Fibroblast of skin of abdomen (primary cell): ENCODE results near the gene VWF.
"Not testable (repeated sequence)": the region's sequence is repeated elsewhere in the genome, so short reads cannot be mapped to it uniquely, and the experiment has no call there.

Experiments
- DNase-seq: peaks from one replicate; pipeline ENCODE4 v3.0.0-alpha.2; 2013

The VWF gene

GRCh38 chr12:6104027-6104426 lies 20.4 kb downstream of the VWF start:
- peak; percentile 38 for DNase-seq

DNA sequence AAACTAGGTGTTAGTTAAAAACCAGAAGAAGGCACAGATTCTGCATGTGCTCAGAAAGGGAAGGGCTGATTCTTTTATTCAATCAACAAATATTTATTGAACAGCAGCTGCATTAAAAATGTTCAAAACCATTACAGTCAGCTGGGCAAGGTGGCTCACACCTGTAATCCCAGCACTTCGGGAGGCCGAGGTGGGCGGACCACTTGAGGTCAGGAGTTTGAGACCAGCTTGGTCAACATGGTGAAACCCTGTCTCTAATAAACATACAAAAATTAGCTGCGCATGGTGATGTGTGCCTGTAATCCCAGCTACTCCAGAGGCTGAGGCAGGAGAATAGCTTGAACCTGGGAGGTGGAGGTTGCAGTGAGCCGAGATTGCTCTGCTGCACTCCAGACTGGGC lies 22.4 kb downstream of the VWF start:
- not testable (repeated sequence) for DNase-seq

GRCh38 chr12:6099316-6099715 lies 25.2 kb downstream of the VWF start:
- no peak for DNase-seq

DNA sequence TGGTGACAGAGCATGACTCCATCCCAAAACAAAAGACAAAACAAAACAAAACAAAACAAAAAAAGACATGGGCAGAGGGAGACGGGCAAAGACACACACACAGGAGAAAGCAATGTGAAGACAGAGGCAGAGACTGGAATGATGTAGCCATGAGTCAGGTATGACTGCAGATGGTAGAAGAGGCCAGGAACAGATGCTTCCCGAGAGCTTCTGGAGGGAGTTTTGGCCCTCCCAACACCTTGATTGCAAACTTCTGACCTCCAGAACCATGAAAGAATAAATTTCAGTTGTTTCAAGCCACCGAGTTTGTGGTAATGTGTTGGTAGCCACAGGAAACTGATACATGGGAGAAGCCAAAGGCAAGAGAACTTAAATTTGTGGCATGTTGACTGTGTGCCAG lies 27.1 kb downstream of the VWF start:
- DNase-seq: peak; percentile 54

- no peak for DNase-seq
Measured at GRCh38 chr12:6096527-6096926, 27.9 kb downstream of the VWF start.

DNA sequence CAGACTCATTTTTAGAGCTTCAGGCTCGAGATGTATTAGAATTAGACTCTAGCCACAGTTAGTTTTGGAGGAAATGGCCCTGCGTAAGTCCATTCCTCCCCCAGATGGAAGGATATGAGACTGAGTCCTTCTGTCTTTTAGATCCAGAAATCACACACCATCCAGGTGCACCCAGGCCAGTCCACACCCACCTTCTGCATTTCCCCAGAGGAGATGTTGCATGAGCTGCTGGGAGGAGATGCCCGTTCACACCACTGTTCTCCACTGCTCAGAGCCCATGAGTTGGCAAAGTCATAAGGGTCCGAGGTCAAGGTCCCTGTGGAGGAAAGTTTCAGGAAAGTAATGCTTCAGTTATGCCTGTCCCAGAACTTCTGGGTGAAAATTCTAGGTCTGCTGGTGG lies 29.2 kb downstream of the VWF start:
- DNase-seq: no peak

GRCh38 chr12:6093764-6094163 lies 30.7 kb downstream of the VWF start:
- DNase-seq: no peak

GRCh38 chr12:6092784-6093722 lies 31.4 kb downstream of the VWF start:
- DNase-seq: peak; percentile 68

- no peak for DNase-seq
Measured at GRCh38 chr12:6091786-6092566, 32.5 kb downstream of the VWF start.

DNA sequence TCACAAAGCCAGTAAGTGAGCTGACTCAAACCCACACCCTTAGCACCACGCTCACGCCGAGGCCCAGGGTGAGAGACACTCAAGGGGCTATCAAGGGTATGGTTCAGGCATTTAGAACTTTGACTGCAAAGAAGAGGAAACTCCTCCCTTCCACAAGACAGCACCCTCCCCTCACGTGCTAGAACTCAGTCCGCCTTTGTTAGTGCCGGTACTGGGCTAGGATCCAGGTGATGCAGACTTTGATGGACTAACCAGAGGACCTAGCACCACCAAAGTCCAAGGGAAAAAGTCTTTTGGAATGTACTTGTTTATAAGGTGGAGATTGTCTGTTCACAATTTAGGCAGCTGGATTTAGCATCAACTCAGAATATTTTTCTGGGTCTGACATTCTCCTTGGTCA lies 33.7 kb downstream of the VWF start:
- peak; percentile 20 for DNase-seq

- DNase-seq: peak; percentile 18
Measured at GRCh38 chr12:6088921-6089747, 35.3 kb downstream of the VWF start.

- DNase-seq: no peak
Measured at GRCh38 chr12:6086316-6086715, 38.2 kb downstream of the VWF start.

DNA sequence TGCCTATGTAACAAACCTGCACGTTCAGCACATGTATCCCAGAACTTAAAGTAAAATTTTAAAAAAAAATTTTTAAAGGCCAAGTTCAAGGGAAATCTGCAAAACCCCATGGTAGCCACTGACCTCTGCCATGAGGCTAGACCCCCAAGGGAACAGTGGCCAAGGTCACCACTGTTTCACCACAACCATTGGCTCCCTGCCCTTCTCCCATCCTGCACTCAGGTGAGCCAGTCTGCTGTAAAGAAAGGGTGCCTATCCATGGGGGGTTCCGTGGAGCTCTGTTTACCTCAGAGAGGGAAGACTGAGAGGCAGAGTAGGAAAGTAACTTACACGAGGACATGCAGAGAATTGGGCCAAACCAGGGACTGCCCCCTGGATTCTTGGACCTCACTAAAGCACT lies 38.6 kb downstream of the VWF start:
- DNase-seq: no peak

- no peak for DNase-seq
Measured at GRCh38 chr12:6084969-6085450, 39.5 kb downstream of the VWF start.

GRCh38 chr12:6084261-6084968 lies 40.1 kb downstream of the VWF start:
- peak; percentile 88 for DNase-seq

GRCh38 chr12:6083601-6084000 lies 40.9 kb downstream of the VWF start:
- DNase-seq: no peak

GRCh38 chr12:6082613-6083012 lies 41.9 kb downstream of the VWF start:
- DNase-seq: peak; percentile 26

GRCh38 chr12:6080149-6081045 lies 44.1 kb downstream of the VWF start:
- no peak for DNase-seq

DNA sequence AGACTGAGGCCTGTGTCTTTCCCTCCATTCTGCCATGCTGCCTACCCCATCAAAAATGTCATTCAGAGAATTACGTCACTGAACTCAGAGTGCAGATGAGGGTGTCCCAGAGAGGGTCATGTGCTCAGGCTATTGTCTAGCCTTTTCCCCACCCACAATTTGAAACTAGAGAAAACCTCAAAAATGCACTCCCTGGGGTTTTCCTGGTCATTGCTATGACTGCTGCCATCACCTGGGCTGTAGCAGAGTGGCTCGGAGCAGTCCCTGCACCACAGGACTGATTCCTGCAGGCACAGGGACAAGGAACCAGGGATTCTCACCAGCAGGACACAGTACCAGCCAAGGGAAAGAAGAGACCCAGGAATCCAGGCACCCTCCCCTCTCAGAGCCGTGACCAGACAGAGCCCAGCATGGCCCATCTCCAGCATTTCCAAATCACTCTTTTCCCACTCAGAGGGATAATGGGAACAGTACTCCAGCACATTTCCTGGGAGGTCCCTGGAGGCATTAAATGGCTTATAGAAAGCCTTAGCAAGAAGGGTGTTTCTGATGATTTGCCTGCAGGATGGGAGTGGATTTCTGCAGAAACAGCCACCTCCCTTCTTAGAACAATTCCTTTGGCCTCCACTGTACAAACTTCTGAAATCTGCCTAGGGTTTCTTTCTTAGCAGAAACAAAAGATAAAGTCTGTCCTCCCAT lies 45.9 kb downstream of the VWF start:
- no peak for DNase-seq

DNA sequence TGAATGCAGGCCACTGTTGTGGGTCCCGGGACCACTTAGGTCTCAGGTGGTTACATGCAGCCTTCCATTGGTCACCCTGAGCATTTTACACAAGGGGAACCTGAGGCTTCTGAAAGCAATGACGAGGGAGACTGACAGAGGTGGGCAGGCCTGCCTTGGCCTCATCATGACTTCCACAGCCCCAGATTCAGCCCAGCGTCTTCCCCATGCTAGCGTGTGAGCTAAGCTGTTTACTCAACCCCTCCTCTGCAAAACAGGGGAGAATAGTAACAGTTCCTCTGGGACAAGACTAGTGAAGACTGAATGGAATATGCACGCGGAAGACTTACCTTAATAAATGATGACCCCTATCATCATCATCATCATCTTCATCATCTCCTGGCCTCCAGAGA lies 46.8 kb downstream of the VWF start:
- DNase-seq: no peak
